HG03103 (cell line): ENCODE measurements around the gene NOL9.

Experiments
- ATAC-seq: cut with Tn5 transposase; IDR thresholded peaks from one replicate; pipeline ENCODE4 v1.9.1; 2021; ENCODE audit warnings: low read depth; ENCODE audit not compliant: unreplicated experiment

Gene NOL9

GRCh38 chr1:6491966-6492365, 62.3 kb downstream of the NOL9 start:
- no peak for ATAC-seq

DNA sequence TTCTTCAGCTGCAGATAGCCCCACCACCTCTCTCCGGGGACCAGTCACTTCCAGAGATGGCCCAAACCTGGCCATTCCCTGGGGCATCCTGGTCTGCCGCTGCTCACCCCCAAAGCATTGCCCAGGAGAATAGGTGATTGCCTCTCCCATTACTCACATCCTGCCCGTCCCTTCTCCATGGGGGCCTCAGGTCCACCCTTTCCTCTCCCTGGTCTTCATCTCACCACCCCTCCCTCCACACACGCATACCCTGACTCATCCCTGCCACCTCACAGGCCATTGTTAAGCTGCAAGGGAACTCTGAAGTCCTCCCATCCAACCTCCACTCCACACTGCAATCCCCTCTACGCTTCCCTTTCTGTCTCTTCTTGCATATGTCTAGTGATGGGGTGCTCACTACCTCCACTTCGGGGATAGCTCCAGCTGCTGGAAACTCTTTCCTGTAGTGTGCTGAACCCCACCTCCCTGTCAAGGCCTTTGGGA, 62.8 kb downstream of the NOL9 start, which contains the start of gene PLEKHG5:
Gene PLEKHG5, minus strand, starts transcription at position 188 of the 483 bp plus-strand sequence. CDS start 14,096 bp downstream, outside the sequence.
- ATAC-seq: no peak

GRCh38 chr1:6491081-6491449, 63.2 kb downstream of the NOL9 start:
- no peak for ATAC-seq

GRCh38 chr1:6490181-6491080, 63.9 kb downstream of the NOL9 start:
- no peak for ATAC-seq

- peak; percentile 62 for ATAC-seq
Measured at GRCh38 chr1:6489799-6490180, 64.5 kb downstream of the NOL9 start.

- no peak for ATAC-seq
Measured at GRCh38 chr1:6489383-6489765, 64.9 kb downstream of the NOL9 start.

DNA sequence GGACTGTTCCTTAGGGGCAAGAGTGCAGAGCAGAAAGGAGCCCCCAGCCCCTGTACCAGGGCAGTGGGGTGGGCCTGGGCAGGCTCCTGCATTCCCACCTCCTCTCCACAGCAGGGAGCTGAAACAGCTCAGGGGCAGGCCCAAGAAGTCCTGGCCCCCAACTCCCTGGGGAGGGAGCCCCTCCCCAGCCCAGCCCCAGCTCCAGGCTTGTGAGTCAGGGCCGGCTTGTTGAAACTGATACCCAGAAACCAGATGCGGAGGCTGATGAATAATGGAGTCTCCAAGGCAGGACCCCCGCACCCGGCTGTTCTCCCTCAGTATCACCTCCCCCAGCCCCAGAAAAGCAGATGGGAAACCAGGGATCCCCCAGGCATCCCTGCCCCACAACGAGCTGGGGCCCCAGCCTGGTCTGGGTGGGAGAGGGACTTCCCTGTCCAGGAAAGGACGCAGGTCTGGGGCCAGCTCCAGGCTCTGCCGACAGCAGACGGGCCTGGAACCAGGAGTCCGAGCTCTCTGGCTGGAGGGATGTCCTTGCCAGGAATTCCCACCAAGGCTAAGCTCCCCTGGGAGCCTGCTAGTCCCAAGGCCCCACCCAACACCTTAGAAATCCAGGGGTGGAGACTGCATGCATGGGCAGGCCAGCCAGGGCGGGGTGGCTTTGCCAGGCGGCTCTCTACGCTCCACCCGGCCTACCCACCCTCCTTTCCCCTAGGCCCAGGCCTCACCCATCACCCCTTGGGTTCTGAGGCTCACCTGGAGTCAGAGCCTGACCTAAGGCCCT, 65.5 kb downstream of the NOL9 start:
- no peak for ATAC-seq

GRCh38 chr1:6487804-6488484, 66.4 kb downstream of the NOL9 start:
- no peak for ATAC-seq

DNA sequence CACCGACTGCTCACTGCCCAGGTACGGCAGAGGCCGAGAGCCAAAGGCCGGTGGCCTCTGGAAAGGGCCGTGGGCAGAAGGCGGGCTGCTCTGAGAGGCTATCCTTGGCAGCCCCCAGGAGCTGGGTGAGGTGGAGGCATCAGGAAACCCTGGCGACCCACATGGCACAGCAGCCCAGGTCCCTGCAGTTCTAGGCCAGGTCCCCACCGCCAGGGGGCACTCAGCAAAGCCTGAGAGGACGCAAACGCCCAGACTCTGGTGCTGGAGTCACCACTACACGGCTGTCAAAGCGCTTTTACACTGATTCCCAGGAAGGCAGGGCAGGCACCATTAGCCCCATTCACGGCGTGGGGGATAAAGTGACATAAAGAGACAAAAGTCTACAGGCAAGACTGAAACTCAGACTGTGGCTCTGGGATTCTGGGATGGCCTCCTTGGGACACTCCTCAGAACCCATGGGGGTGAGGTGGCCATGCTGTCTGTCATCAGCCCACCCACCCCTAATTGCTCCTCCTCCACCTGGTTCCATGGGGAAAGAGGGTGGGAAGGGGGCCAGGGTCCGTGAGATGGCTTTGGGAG, 67.8 kb downstream of the NOL9 start:
- no peak for ATAC-seq

GRCh38 chr1:6485168-6486101, 68.9 kb downstream of the NOL9 start:
- ATAC-seq: no peak

GRCh38 chr1:6484826-6485167, 69.5 kb downstream of the NOL9 start:
- no peak for ATAC-seq

- ATAC-seq: no peak
Measured at GRCh38 chr1:6483761-6484117, 70.6 kb downstream of the NOL9 start.

DNA sequence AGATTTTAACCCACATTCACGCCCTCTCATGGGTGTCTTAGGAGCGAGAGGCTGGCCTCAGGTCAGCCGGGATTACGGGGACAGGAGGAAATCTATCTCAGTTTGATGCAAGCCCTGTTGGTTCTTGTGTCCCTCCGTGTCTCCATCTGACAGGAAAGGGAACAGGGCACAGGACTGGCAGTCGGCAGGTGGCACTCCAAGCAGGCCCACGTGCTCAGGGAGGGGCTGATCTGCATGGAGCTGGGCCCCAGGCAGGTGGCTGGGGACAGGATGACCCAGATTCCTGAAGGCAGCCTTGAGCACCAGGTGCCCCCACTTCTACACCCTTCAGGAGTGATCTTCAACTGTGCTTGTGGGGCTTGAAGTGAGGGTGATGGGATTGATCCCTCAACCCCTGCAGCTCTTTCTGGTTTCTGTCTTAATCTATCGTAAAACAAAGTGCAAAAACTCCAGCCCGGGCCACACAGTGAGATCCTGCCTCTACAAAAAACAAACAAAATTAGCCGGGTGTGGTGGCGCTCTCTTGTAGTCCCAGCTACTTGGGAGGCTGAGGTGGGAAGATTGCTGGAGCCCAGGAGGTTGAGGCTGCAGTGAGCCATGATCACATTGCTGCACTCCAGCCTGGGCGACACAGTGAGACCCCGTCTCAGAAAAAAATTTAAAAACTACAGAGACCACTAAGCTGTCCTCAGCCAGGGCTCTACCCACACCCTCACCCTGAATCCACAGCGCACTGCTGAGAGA, 71.1 kb downstream of the NOL9 start:
- no peak for ATAC-seq

- ATAC-seq: no peak
Measured at GRCh38 chr1:6481820-6482219, 72.5 kb downstream of the NOL9 start.

- ATAC-seq: no peak
Measured at GRCh38 chr1:6477039-6477820, 77.1 kb downstream of the NOL9 start.

- ATAC-seq: no peak
Measured at GRCh38 chr1:6476483-6476882, 77.8 kb downstream of the NOL9 start.

GRCh38 chr1:6475381-6476133, 78.8 kb downstream of the NOL9 start:
- ATAC-seq: no peak
